HepG2 (cell line): Measurements from ENCODE around the gene ADIPOR2.

ENCODE experiments used
- EZH2 ChIP-seq: conservative IDR thresholded peaks from 2 replicates; pipeline ENCODE4 v1.6.1; 2012; ENCODE audit warnings: mild to moderate bottlenecking, low read depth, low read length, moderate library complexity
- HHEX ChIP-seq: IDR thresholded peaks from 2 replicates; pipeline ENCODE4 v1.6.1; 2016; ENCODE audit warnings: control low read depth
- HOXD1 ChIP-seq: sonication (generic); formaldehyde crosslinking; IDR thresholded peaks from 2 replicates; pipeline ENCODE4 v1.5.0; 2020; ENCODE audit warnings: missing genetic modification reagents
- SP4 ChIP-seq: sonication (generic); formaldehyde crosslinking; IDR thresholded peaks from 2 replicates; pipeline ENCODE4 v1.8.1; 2023; ENCODE audit warnings: mild to moderate bottlenecking, missing genetic modification reagents
- TF ChIP-seq, protein P1 (sequence below): sonication (generic); formaldehyde crosslinking; IDR thresholded peaks from 2 replicates; pipeline ENCODE4 v1.5.0; 2020; ENCODE audit warnings: mild to moderate bottlenecking, missing genetic modification reagents, moderate library complexity
- TF ChIP-seq, protein P2 (sequence below): sonication (generic); formaldehyde crosslinking; IDR thresholded peaks from 2 replicates; pipeline ENCODE4 v1.4.0; 2020; ENCODE audit warnings: mild to moderate bottlenecking, missing genetic modification reagents

DNA sequence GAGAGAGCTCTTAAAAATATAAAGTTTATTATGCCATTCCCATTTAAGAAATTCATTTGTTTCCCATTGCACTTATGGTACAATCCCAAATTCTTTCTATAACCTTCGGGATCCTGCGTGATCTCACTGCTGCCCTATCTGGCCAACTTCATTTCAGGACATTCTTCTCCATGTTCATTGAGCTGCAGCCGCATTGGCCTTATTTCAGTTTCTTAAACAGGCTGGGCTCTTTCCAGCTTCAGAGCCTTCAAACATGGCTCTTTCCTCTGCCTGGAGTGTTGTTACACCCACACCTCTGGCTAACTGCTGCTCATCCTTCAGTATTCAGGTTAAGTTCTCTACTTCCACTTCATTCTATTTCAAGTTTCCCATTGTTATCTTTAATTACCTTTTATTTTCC, 71.0 kb downstream of the ADIPOR2 start:
- TF ChIP-seq EZH2 (no peak), HHEX (CRISPR knock-in tag) (no peak), SP4 (no peak), HOXD1 (CRISPR knock-in tag) (no peak)
- TF ChIP-seq, protein P1, sequence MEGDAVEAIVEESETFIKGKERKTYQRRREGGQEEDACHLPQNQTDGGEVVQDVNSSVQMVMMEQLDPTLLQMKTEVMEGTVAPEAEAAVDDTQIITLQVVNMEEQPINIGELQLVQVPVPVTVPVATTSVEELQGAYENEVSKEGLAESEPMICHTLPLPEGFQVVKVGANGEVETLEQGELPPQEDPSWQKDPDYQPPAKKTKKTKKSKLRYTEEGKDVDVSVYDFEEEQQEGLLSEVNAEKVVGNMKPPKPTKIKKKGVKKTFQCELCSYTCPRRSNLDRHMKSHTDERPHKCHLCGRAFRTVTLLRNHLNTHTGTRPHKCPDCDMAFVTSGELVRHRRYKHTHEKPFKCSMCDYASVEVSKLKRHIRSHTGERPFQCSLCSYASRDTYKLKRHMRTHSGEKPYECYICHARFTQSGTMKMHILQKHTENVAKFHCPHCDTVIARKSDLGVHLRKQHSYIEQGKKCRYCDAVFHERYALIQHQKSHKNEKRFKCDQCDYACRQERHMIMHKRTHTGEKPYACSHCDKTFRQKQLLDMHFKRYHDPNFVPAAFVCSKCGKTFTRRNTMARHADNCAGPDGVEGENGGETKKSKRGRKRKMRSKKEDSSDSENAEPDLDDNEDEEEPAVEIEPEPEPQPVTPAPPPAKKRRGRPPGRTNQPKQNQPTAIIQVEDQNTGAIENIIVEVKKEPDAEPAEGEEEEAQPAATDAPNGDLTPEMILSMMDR (CRISPR knock-in tag) = no peak
- TF ChIP-seq, protein P2, sequence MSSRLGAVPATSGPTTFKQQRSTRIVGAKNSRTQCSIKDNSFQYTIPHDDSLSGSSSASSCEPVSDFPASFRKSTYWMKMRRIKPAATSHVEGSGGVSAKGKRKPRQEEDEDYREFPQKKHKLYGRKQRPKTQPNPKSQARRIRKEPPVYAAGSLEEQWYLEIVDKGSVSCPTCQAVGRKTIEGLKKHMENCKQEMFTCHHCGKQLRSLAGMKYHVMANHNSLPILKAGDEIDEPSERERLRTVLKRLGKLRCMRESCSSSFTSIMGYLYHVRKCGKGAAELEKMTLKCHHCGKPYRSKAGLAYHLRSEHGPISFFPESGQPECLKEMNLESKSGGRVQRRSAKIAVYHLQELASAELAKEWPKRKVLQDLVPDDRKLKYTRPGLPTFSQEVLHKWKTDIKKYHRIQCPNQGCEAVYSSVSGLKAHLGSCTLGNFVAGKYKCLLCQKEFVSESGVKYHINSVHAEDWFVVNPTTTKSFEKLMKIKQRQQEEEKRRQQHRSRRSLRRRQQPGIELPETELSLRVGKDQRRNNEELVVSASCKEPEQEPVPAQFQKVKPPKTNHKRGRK (CRISPR knock-in tag) = no peak
